IMR-90 (cell line): ENCODE results near the gene PCSK2. TPM values are rescaled to one million over a fixed set of nuclear protein-coding genes. Genes with fewer than 3 reads are reported as not detected.

Source experiments
- ATAC-seq: fragments of 200-7000 bp; cut with Tn5 transposase; 2 replicates; pipeline ENCODE4 v1.9.1; 2020; ENCODE audit warnings: low read depth, mild to moderate bottlenecking, moderate library complexity
- BruUV-seq: library from RNA; stranded (reverse); fragments of 400-500 nt; replicated peaks from 2 replicates; lab custom pipeline; 2021; lab: Mats Ljungman, UMichigan
- CTCF ChIA-PET: fragments of 300-600 bp; formaldehyde crosslinking; extraction: SDS; loops from one replicate; lab custom pipeline; 2021; ENCODE audit warnings: antibody characterized with exemption; lab: Yijun Ruan, JAX
- POLR2A ChIA-PET: fragments of 300-600 bp; sonication (Branson Sonifier 250); formaldehyde crosslinking; loops from one replicate; lab custom pipeline; 2022; ENCODE audit warnings: antibody characterized with exemption; ENCODE audit not compliant: unreplicated experiment; lab: Charles Lee
- DNase-seq: peaks from one replicate; pipeline ENCODE4 v3.0.0; 2013
- H2AFZ ChIP-seq: replicated peaks from 2 replicates; pipeline ENCODE3; 2013; ENCODE audit warnings: low read length, mild to moderate bottlenecking; ENCODE audit not compliant: poor library complexity
- H2AK5ac ChIP-seq: 2 replicates; pipeline ENCODE4 v1.6.1; 2013; ENCODE audit warnings: low read depth, low read length, inconsistent platforms
- H2AK9ac ChIP-seq: replicated peaks from 2 replicates; pipeline ENCODE3; 2013; ENCODE audit warnings: mild to moderate bottlenecking, low read depth, low read length, moderate library complexity; ENCODE audit not compliant: poor library complexity
- H2BK120ac ChIP-seq: 2 replicates; pipeline ENCODE4 v1.6.1; 2013; ENCODE audit warnings: low read depth, low read length, inconsistent platforms
- H2BK15ac ChIP-seq: 3 replicates; pipeline ENCODE4 v1.6.1; 2013; ENCODE audit warnings: low read depth, low read length, inconsistent platforms
- H2BK20ac ChIP-seq: 2 replicates; pipeline ENCODE4 v1.6.1; 2013; ENCODE audit warnings: low read depth, mild to moderate bottlenecking, inconsistent platforms, low read length, moderate library complexity
- H2BK5ac ChIP-seq: 2 replicates; pipeline ENCODE4 v1.6.1; 2013; ENCODE audit warnings: mild to moderate bottlenecking, low read depth, low read length, inconsistent platforms; ENCODE audit not compliant: poor library complexity, severe bottlenecking
- H3K14ac ChIP-seq: replicated peaks from 2 replicates; pipeline ENCODE4 v1.6.1; 2013; ENCODE audit warnings: low read depth, low read length, inconsistent platforms
- H3K18ac ChIP-seq: 2 replicates; pipeline ENCODE4 v1.6.1; 2013; ENCODE audit warnings: low read depth, low read length, control low read depth
- H3K23ac ChIP-seq: 2 replicates; pipeline ENCODE4 v1.6.1; 2013; ENCODE audit warnings: low read depth, low read length, inconsistent platforms
- H3K27ac ChIP-seq: 2 replicates; pipeline ENCODE4 v1.5.1; 2013; ENCODE audit warnings: mild to moderate bottlenecking, control low read depth, low read length; ENCODE audit not compliant: insufficient read depth
- H3K27me3 ChIP-seq: 2 replicates; pipeline ENCODE4 v1.6.1; 2013; ENCODE audit warnings: low read length; ENCODE audit not compliant: control insufficient read depth, insufficient read depth
- H3K36me3 ChIP-seq: 2 replicates; pipeline ENCODE4 v1.6.1; 2013; ENCODE audit warnings: low read length, mixed read lengths; ENCODE audit not compliant: control insufficient read depth, insufficient read depth
- H3K4ac ChIP-seq: 2 replicates; pipeline ENCODE4 v1.6.1; 2013; ENCODE audit warnings: low read depth, low read length, inconsistent platforms
- H3K4me1 ChIP-seq: 2 replicates; pipeline ENCODE4 v1.6.1; 2013; ENCODE audit warnings: low read length, mixed read lengths; ENCODE audit not compliant: control insufficient read depth, insufficient read depth
- H3K4me2 ChIP-seq: 2 replicates; pipeline ENCODE4 v1.6.1; 2013; ENCODE audit warnings: low read depth, mild to moderate bottlenecking, control low read depth, low read length, moderate library complexity
- H3K4me3 ChIP-seq: 2 replicates; pipeline ENCODE4 v1.5.1; 2013; ENCODE audit warnings: low read depth, mild to moderate bottlenecking, control low read depth, low read length, moderate library complexity; ENCODE audit not compliant: insufficient read depth
- H3K56ac ChIP-seq: 2 replicates; pipeline ENCODE4 v1.6.1; 2013; ENCODE audit warnings: low read length, inconsistent platforms; ENCODE audit not compliant: insufficient read depth; ENCODE audit errors: extremely low read depth
- H3K79me1 ChIP-seq, 2 experiments: 2 replicates each; pipeline ENCODE4 v1.6.1; 2013; ENCODE audit warnings: low read length in 2 of 2, inconsistent platforms in 1 of 2, low read depth in 1 of 2
- H3K9ac ChIP-seq: 2 replicates; pipeline ENCODE4 v1.6.1; 2013; ENCODE audit warnings: low read depth, low read length, control low read depth
- H3K9me1 ChIP-seq: 2 replicates; pipeline ENCODE4 v1.6.1; 2013; ENCODE audit warnings: low read length, inconsistent platforms; ENCODE audit not compliant: insufficient read depth
- H3K9me3 ChIP-seq: 2 replicates; pipeline ENCODE4 v1.6.1; 2013; ENCODE audit warnings: low read length; ENCODE audit not compliant: control insufficient read depth, insufficient read depth
- H4K20me1 ChIP-seq: 2 replicates; pipeline ENCODE4 v1.6.1; 2013; ENCODE audit warnings: low read length, inconsistent platforms; ENCODE audit not compliant: insufficient read depth
- H4K5ac ChIP-seq: 2 replicates; pipeline ENCODE4 v1.6.1; 2013; ENCODE audit warnings: mild to moderate bottlenecking, low read depth, low read length, control low read depth
- H4K8ac ChIP-seq, 2 experiments: 2 replicates each; pipeline ENCODE4 v1.6.1; 2013; ENCODE audit warnings: low read depth in 2 of 2, low read length in 2 of 2, control low read depth in 1 of 2, inconsistent platforms in 1 of 2
- H4K91ac ChIP-seq: 2 replicates; pipeline ENCODE4 v1.6.1; 2013; ENCODE audit warnings: low read depth, low read length, inconsistent platforms; ENCODE audit not compliant: insufficient read depth
- CEBPB ChIP-seq: IDR thresholded peaks from 2 replicates; pipeline ENCODE4 v1.6.1; 2012; ENCODE audit warnings: low read depth, low read length, improper control_type of control experiment
- CTCF ChIP-seq: conservative IDR thresholded peaks from 2 replicates; pipeline ENCODE4 v1.5.1; 2012; ENCODE audit warnings: mild to moderate bottlenecking, low read depth, low read length, improper control_type of control experiment
- FOS ChIP-seq: fragments of 150-350 bp; IDR thresholded peaks from 2 replicates; pipeline ENCODE4 v1.6.1; 2016; ENCODE audit warnings: low read depth, low read length
- MAFK ChIP-seq: IDR thresholded peaks from 2 replicates; pipeline ENCODE4 v1.6.1; 2012; ENCODE audit warnings: low read depth, low read length, improper control_type of control experiment
- MAZ ChIP-seq: IDR thresholded peaks from 2 replicates; pipeline ENCODE4 v1.6.1; 2012; ENCODE audit warnings: low read depth, mild to moderate bottlenecking, low read length, improper control_type of control experiment, moderate library complexity, borderline replicate concordance
- MXI1 ChIP-seq: IDR thresholded peaks from 2 replicates; pipeline ENCODE4 v1.6.1; 2012; ENCODE audit warnings: low read depth, mild to moderate bottlenecking, low read length, moderate library complexity, borderline replicate concordance
- NFE2L2 ChIP-seq: fragments of 150-350 bp; IDR thresholded peaks from 2 replicates; pipeline ENCODE4 v1.6.1; 2016; ENCODE audit warnings: low read depth, mild to moderate bottlenecking, low read length
- POLR2A ChIP-seq: IDR thresholded peaks from 2 replicates; pipeline ENCODE4 v1.6.1; 2012; ENCODE audit warnings: mild to moderate bottlenecking, low read depth, low read length
- RAD21 ChIP-seq: IDR thresholded peaks from 2 replicates; pipeline ENCODE4 v1.6.1; 2012; ENCODE audit warnings: low read length, improper control_type of control experiment
- RCOR1 ChIP-seq: IDR thresholded peaks from 2 replicates; pipeline ENCODE4 v1.6.1; 2012; ENCODE audit warnings: mild to moderate bottlenecking, low read length, improper control_type of control experiment; ENCODE audit not compliant: insufficient replicate concordance
- RFX5 ChIP-seq: IDR thresholded peaks from 2 replicates; pipeline ENCODE4 v1.8.0; 2012; ENCODE audit warnings: low read depth, mild to moderate bottlenecking, low read length, moderate library complexity
- USF2 ChIP-seq: fragments of 150-350 bp; IDR thresholded peaks from 2 replicates; pipeline ENCODE4 v1.6.1; 2017; ENCODE audit warnings: mild to moderate bottlenecking, antibody characterized with exemption, low read length, low read depth
- WGBS, 2 experiments: methylation state at CpG; one replicate each; pipeline versions ENCODE4 v1.1.5 to v1.1.7; 2013; ENCODE audit warnings: missing lambda C conversion rate in 2 of 2; ENCODE audit not compliant: insufficient read length in 1 of 2; ENCODE audit errors: extremely low coverage in 2 of 2; 5-methylcytosine and 5-hydroxymethylcytosine counted together
- dilution Hi-C: fragments of 300-500 bp; cut with HindIII; formaldehyde crosslinking; loops from one replicate; pipeline ENCODE4 v1.14.3; 2018; ENCODE audit warnings: low sequenced_read_pairs; ENCODE audit not compliant: unreplicated experiment
- in situ Hi-C: fragments of 300-500 bp; cut with MboI; formaldehyde crosslinking; loops from 3 replicates; pipeline ENCODE4 v1.14.3; 2019; ENCODE audit warnings: low sequenced_read_pairs, inconsistent platforms, mixed read lengths
- intact Hi-C: fragments of 100-400 bp; cut with micrococcal nuclease; formaldehyde crosslinking; loops from 2 replicates; pipeline ENCODE4 v1.10.0; 2022
- polyA plus RNA-seq, 3 experiments: library from polyadenylated mRNA; depleted of rRNA; stranded (reverse); fragments of >200 nt; gene quantifications; 2 replicates each; pipeline ENCODE4 v1.2.3, GENCODE V29; 2012; ENCODE audit warnings: low replicate concordance in 1 of 3
- total RNA-seq: library from RNA; depleted of rRNA; stranded (reverse); fragments of >200 nt; gene quantifications from 2 replicates; pipeline ENCODE4 v1.2.3, GENCODE V29; 2012

Gene PCSK2
- total and polyA plus RNA-seq, 2 of the 4 experiments (the other 2 are of a cell fraction), result not detected

GRCh38 chr20:17439616-17440296, 212.9 kb downstream of the PCSK2 start:
- H3K4me1 ChIP-seq, result no peaks in the 10 kb centered on the region
- no peak overlapping the region for H3K27ac ChIP-seq
- no peak overlapping the region for H3K4ac ChIP-seq
- DNase-seq, result no peak
- H3K9ac ChIP-seq, result no peak overlapping the region
- peaks cover 14% of the 10 kb centered on the region for H3K27me3 ChIP-seq
- no peak overlapping the region for H3K14ac ChIP-seq
- H2AK5ac ChIP-seq, result no peak overlapping the region
- no peaks in the 10 kb centered on the region for H3K79me1 ChIP-seq
- H3K36me3 ChIP-seq, result no peaks in the 10 kb centered on the region
- no peaks in the 10 kb centered on the region for H3K9me1 ChIP-seq
- dilution Hi-C loops, result loop anchor here (10.0 kb wide), 1 partner anchor 635 kb away; no protein-coding TSS in a partner anchor
- POLR2A ChIA-PET, result no interaction called here
- no peak overlapping the region for H2AFZ ChIP-seq
- H4K91ac ChIP-seq, result no peak overlapping the region
- no peak for ATAC-seq
- no peak overlapping the region for H3K4me2 ChIP-seq
- no peaks in the 10 kb centered on the region for H3K9me3 ChIP-seq
- no peak overlapping the region for H3K18ac ChIP-seq
- CTCF ChIA-PET, result no interaction called here
- no peak overlapping the region for H3K56ac ChIP-seq
- WGBS, 2 experiments, result 83% methylated on average over 1 of the region's 8 CpGs; no CpG with 5 or more reads in 1 of the 2 experiments
- H4K5ac ChIP-seq, result no peak overlapping the region
- no peak overlapping the region for H2BK20ac ChIP-seq
- intact Hi-C loops, result no loop called here
- no peak overlapping the region for H4K8ac ChIP-seq
- H4K20me1 ChIP-seq, result no peaks in the 10 kb centered on the region
- no peak overlapping the region for H2BK15ac ChIP-seq
- no TSS peak for BruUV-seq
- no peak overlapping the region for H3K4me3 ChIP-seq
- TF ChIP-seq POLR2A, result no peak
- TF ChIP-seq FOS, result no peak
- TF ChIP-seq CTCF, result no peak
- TF ChIP-seq MAFK, result no peak
- TF ChIP-seq MXI1, result no peak
- TF ChIP-seq RCOR1, result no peak
- TF ChIP-seq CEBPB, result no peak
- TF ChIP-seq RAD21, result no peak
- TF ChIP-seq USF2, result no peak
- no peak for TF ChIP-seq MAZ
- no peak for TF ChIP-seq RFX5
- no peak for TF ChIP-seq NFE2L2
- no peak overlapping the region for H2AK9ac ChIP-seq
- H2BK120ac ChIP-seq, result no peak overlapping the region
- in situ Hi-C loops, result loop anchor here (5.0 kb wide), 1 partner anchor 642 kb away; no protein-coding TSS in a partner anchor
- H3K23ac ChIP-seq, result no peak overlapping the region
- H2BK5ac ChIP-seq, result no peak overlapping the region
